Measurements from ENCODE around the gene KCNA2.

Gene KCNA2

DNA sequence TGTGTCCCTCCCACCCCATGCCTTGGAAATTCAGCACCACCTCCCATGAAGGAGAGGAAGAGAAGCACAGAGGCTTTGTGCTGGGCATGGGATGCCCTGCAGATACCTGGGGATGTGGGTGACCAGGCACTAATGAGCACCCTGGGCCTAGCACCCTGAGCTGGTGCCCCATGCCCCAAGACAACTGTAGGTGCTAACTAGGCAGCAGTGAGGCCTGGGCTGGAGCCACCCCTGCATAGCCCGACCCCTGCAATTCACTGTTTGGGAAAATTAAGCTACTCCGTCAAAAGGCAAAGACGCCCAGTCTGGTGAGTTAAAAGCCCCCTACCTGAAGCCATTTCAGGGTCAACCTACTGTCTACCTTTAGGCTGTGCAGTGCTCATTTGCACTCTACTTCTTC is 5.4 kb downstream of the KCNA2 start:
- DNase-seq (ENCODE audit: extremely low read depth, low read depth), result no peak
- TF ChIP-seq, protein P1, sequence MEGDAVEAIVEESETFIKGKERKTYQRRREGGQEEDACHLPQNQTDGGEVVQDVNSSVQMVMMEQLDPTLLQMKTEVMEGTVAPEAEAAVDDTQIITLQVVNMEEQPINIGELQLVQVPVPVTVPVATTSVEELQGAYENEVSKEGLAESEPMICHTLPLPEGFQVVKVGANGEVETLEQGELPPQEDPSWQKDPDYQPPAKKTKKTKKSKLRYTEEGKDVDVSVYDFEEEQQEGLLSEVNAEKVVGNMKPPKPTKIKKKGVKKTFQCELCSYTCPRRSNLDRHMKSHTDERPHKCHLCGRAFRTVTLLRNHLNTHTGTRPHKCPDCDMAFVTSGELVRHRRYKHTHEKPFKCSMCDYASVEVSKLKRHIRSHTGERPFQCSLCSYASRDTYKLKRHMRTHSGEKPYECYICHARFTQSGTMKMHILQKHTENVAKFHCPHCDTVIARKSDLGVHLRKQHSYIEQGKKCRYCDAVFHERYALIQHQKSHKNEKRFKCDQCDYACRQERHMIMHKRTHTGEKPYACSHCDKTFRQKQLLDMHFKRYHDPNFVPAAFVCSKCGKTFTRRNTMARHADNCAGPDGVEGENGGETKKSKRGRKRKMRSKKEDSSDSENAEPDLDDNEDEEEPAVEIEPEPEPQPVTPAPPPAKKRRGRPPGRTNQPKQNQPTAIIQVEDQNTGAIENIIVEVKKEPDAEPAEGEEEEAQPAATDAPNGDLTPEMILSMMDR (IDR thresholded peaks at IDR 0.05; ENCODE audit: low read depth, low read length), result no peak

DNA sequence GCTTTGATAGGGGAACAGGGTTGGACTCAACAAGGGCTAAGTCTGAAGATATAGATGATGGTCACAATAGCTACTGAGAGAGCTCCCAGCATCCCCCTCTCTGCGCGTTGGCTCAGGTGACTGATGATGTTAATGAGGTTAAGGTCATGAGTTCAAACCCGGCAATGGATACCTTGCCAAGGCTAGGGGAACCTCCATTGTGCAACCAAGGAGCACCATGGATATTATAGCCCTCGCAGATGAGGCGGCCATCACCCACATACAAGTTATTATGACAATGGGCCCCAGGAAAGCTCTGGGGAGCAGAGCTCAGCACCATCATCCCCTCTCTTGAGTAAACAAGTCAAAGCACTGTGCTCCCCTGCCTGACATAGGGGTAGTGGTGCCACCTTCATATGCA is 8.2 kb downstream of the KCNA2 start:
- TF ChIP-seq, protein P1 (IDR thresholded peaks at IDR 0.05; ENCODE audit: low read depth, low read length), result no peak
- no peak for DNase-seq (ENCODE audit: extremely low read depth, low read depth)

- TF ChIP-seq, protein P1 (IDR thresholded peaks at IDR 0.05; ENCODE audit: low read depth, low read length), result no peak
- DNase-seq (ENCODE audit: extremely low read depth, low read depth), result no peak
Measured at GRCh38 chr1:110596312-110596711, 9.8 kb downstream of the KCNA2 start.

DNA sequence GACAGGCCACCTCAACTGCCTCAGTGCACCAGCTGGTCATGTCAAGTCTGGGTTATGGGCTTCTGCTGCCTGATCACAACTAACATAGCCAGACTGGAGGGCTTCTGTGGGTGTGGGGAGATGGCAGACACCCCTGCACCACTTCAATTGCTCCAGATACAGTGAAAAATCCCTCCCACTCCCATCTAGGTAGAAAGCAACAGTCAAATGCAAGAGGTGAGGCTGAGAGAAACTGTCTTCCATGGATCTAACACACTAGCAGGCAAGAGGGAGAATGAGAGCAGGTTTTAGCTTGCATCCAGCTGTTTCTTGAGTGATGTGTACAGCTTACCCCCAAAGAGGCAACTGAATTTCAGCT is 10.8 kb downstream of the KCNA2 start:
- DNase-seq (ENCODE audit: extremely low read depth, low read depth), result no peak
- TF ChIP-seq, protein P1 (IDR thresholded peaks at IDR 0.05; ENCODE audit: low read depth, low read length), result no peak

- DNase-seq (ENCODE audit: extremely low read depth, low read depth), result no peak
- TF ChIP-seq, protein P1 (IDR thresholded peaks at IDR 0.05; ENCODE audit: low read depth, low read length), result no peak
Measured at GRCh38 chr1:110594456-110595352, 11.5 kb downstream of the KCNA2 start.

DNA sequence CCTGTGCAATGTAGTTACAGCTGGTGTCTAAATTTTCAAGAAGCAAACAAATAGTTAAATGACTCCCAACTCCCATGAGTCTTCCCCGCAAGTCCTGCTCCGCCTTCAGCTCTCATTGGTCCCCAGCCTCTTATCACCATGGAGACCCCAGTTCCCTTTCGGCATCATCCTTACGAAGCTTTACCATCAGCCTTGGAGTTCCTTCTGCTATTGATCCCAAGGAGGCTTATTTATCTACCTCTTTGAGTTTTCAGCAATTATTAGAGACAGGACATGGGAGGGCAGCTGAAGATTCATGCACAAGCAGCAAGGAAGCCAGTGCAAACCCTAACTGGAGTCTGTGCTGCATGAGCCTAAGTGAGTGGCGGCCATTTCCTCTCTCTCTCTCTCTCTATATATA is 12.3 kb downstream of the KCNA2 start:
- TF ChIP-seq, protein P1 (IDR thresholded peaks at IDR 0.05; ENCODE audit: low read depth, low read length), result no peak
- DNase-seq (ENCODE audit: extremely low read depth, low read depth), result no peak

DNA sequence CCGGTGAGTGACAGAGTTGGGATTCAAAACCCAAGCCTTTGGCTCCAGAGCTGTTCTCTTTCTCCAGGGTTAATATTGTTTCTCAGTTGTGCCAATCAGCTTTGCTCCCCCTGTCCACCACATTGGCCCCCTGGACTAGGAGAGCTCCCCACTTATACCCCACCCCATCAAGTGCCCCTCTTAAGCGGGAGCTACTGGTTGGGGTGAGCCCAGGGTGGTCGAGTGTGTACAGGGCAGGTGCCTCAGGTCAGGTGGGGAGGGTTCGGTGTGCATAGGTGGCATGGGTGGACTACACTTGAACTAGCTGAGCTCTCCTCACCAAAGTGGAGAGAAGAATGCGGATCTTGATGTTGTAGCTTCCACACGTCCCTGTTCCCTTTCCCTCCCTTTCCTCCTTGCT is 14.2 kb downstream of the KCNA2 start:
- no peak for DNase-seq (ENCODE audit: extremely low read depth, low read depth)
- TF ChIP-seq, protein P1 (IDR thresholded peaks at IDR 0.05; ENCODE audit: low read depth, low read length), result no peak

Measured in AG09319 (cell line).